Keratinocyte (primary cell): ENCODE results near the gene RANBP10. TPM values are rescaled to one million over a fixed set of nuclear protein-coding genes. Genes with fewer than 3 reads are reported as not detected.

Source experiments
- DNase-seq: peaks from one replicate; pipeline ENCODE4 v3.0.0-alpha.2; 2011; ENCODE audit warnings: low read depth, missing footprints, low spot score
- FAIRE-seq: peaks from 2 replicates; lab custom pipeline; 2011; peaks lifted over from hg19 to GRCh38; lab: Jason Lieb, UNC
- H2AFZ ChIP-seq: 2 replicates; pipeline ENCODE4 v1.6.0; 2012; ENCODE audit warnings: low read length, control low read depth, inconsistent platforms; ENCODE audit not compliant: control insufficient read depth
- H3K27ac ChIP-seq: 2 replicates; pipeline ENCODE4 v1.5.1; 2011; ENCODE audit warnings: low read length; ENCODE audit not compliant: control insufficient read depth, insufficient read depth
- H3K27me3 ChIP-seq: 3 replicates; pipeline ENCODE4 v1.6.0; 2011; ENCODE audit warnings: low read length; ENCODE audit not compliant: control insufficient read depth, insufficient read depth; ENCODE audit errors: extremely low read depth
- H3K36me3 ChIP-seq, 2 experiments: 2 replicates in 1 of 2; 3 replicates in 1 of 2; pipeline ENCODE4 v1.5.1; 2011; ENCODE audit warnings: low read length in 2 of 2, mild to moderate bottlenecking in 1 of 2; ENCODE audit not compliant: control insufficient read depth in 2 of 2, insufficient read depth in 2 of 2; ENCODE audit errors: extremely low read depth in 1 of 2
- H3K4me1 ChIP-seq: 3 replicates; pipeline ENCODE4 v1.5.1; 2011; ENCODE audit warnings: low read length; ENCODE audit not compliant: control insufficient read depth, insufficient read depth; ENCODE audit errors: extremely low read depth
- H3K4me2 ChIP-seq: 3 replicates; pipeline ENCODE4 v1.6.0; 2011; ENCODE audit warnings: low read depth, low read length; ENCODE audit not compliant: control insufficient read depth, insufficient read depth; ENCODE audit errors: extremely low read depth
- H3K4me3 ChIP-seq, 3 experiments: fragments of 200-600 bp in 1 of 3; sonication (generic) in 1 of 3; 2 replicates in 2 of 3; 3 replicates in 1 of 3; pipeline ENCODE4 v1.5.1; 2011 to 2016; ENCODE audit warnings: low read length in 3 of 3, mild to moderate bottlenecking in 3 of 3, control low read depth in 2 of 3, inconsistent platforms in 1 of 3, low read depth in 1 of 3, mixed read lengths in 1 of 3, mixed run types in 1 of 3, moderate library complexity in 1 of 3; ENCODE audit not compliant: control insufficient read depth in 2 of 3, insufficient read depth in 2 of 3; ENCODE audit errors: extremely low read depth in 1 of 3
- H3K79me2 ChIP-seq: 2 replicates; pipeline ENCODE4 v1.6.0; 2012; ENCODE audit warnings: low read length; ENCODE audit not compliant: control insufficient read depth, insufficient read depth
- H3K9ac ChIP-seq: 3 replicates; pipeline ENCODE4 v1.6.0; 2011; ENCODE audit warnings: low read length; ENCODE audit not compliant: control insufficient read depth, insufficient read depth; ENCODE audit errors: extremely low read depth
- H3K9me1 ChIP-seq: 3 replicates; pipeline ENCODE4 v1.6.0; 2011; ENCODE audit warnings: low read length; ENCODE audit not compliant: control insufficient read depth, insufficient read depth; ENCODE audit errors: extremely low read depth
- H3K9me3 ChIP-seq: 2 replicates; pipeline ENCODE4 v1.5.1; 2012; ENCODE audit warnings: low read depth, low read length; ENCODE audit not compliant: control insufficient read depth
- H4K20me1 ChIP-seq: 3 replicates; pipeline ENCODE4 v1.6.0; 2011; ENCODE audit warnings: low read length; ENCODE audit not compliant: control insufficient read depth, insufficient read depth; ENCODE audit errors: extremely low read depth
- CTCF ChIP-seq, 3 experiments: IDR thresholded peaks in 1 of 3; conservative IDR thresholded peaks in 1 of 3; optimal IDR thresholded peaks in 1 of 3; 2 replicates in 2 of 3; 3 replicates in 1 of 3; pipeline versions ENCODE3 to v1.5.1; 2011; ENCODE audit warnings: low read length in 3 of 3, mild to moderate bottlenecking in 3 of 3, moderate library complexity in 2 of 3, control low read depth in 1 of 3, inconsistent platforms in 1 of 3; ENCODE audit not compliant: insufficient read depth in 2 of 3; ENCODE audit errors: extremely low read depth in 1 of 3
- EZH2 ChIP-seq: IDR thresholded peaks from one replicate; pipeline ENCODE4 v1.6.1; 2012; ENCODE audit warnings: inconsistent platforms, mild to moderate bottlenecking, low read length, moderate library complexity
- dilution Hi-C: fragments of 300-500 bp; cut with MboI; formaldehyde crosslinking; loops from one replicate; pipeline ENCODE4 v1.7.0; 2020; ENCODE audit warnings: low sequenced_read_pairs; ENCODE audit not compliant: extremely low pct_ligation_motif_present
- polyA plus RNA-seq, 5 experiments: library from polyadenylated mRNA; depleted of rRNA in 3 of 5; stranded (reverse) in 3 of 5; stranded (forward) in 1 of 5; unstranded in 1 of 5; fragments of >200 nt; gene quantifications; 1 replicate in 1 of 5; 2 replicates in 3 of 5; 3 replicates in 1 of 5; pipeline versions ENCODE4 v1.2.1 to v1.2.3, GENCODE V29; 2011 to 2012; ENCODE audit warnings: missing spikeins in 2 of 5, low read depth in 1 of 5, low replicate concordance in 1 of 5

The RANBP10 gene
- polyA plus RNA-seq, 1 donor (not counting 4 experiments of a cell fraction or from before 2014, with no cell fraction given), result 9.5 TPM

GRCh38 chr16:67750466-67750865 is 55.9 kb downstream of the RANBP10 start:
- Histone ChIP-seq H3K4me2 (no peak overlapping the region), H3K27me3 (no peaks in the 10 kb centered on the region), H3K79me2 (no peaks in the 10 kb centered on the region), H2AFZ (no peak overlapping the region), H3K36me3 (peaks cover 0 to 3% of the 10 kb centered on the region in 2 experiments), H4K20me1 (no peaks in the 10 kb centered on the region), H3K9me1 (no peaks in the 10 kb centered on the region), H3K4me3 (no peak overlapping the region), H3K9me3 (no peaks in the 10 kb centered on the region), H3K9ac (no peak overlapping the region), H3K27ac (no peak overlapping the region), H3K4me1 (peaks cover 14% of the 10 kb centered on the region)
- no peak for DNase-seq
- dilution Hi-C loops, result no loop called here
- no peak for FAIRE-seq
- TF ChIP-seq CTCF (optimal IDR thresholded peaks at IDR 0.05 in 1 of 3, IDR thresholded peaks at IDR 0.05 in 1 of 3, conservative IDR thresholded peaks at IDR 0.05 in 1 of 3; ENCODE audit: extremely low read depth in 1 of 3, insufficient read depth in 2 of 3, low read length in 3 of 3) (no peak), EZH2 (no peak)

- Histone ChIP-seq H4K20me1 (no peaks in the 10 kb centered on the region), H2AFZ (peak overlapping the region; percentile 41), H3K9me3 (no peaks in the 10 kb centered on the region), H3K79me2 (no peaks in the 10 kb centered on the region), H3K4me3 (no peak overlapping the region), H3K9me1 (no peaks in the 10 kb centered on the region), H3K4me2 (peak overlapping the region; percentile 6), H3K36me3 (peaks cover 0 to 3% of the 10 kb centered on the region in 2 experiments), H3K9ac (no peak overlapping the region), H3K27ac (peak overlapping the region; percentile 11), H3K27me3 (no peaks in the 10 kb centered on the region), H3K4me1 (peaks cover 14% of the 10 kb centered on the region)
- FAIRE-seq, result no peak
- DNase-seq, result no peak
- TF ChIP-seq CTCF (optimal IDR thresholded peaks at IDR 0.05 in 1 of 3, IDR thresholded peaks at IDR 0.05 in 1 of 3, conservative IDR thresholded peaks at IDR 0.05 in 1 of 3; ENCODE audit: extremely low read depth in 1 of 3, insufficient read depth in 2 of 3, low read length in 3 of 3) (no peak), EZH2 (no peak)
- dilution Hi-C loops, result no loop called here
Observed at GRCh38 chr16:67749436-67750078, 56.8 kb downstream of the RANBP10 start.
